A549 (cell line): ENCODE data around the gene ATM. TPM values are rescaled to one million over a fixed set of nuclear protein-coding genes. Genes with fewer than 3 reads are reported as not detected.

ENCODE experiments used
- ATAC-seq, 2 experiments: fragments of 200-7000 bp in 1 of 2; fragments of >200 bp in 1 of 2; cut with Nextera tagmentation in 1 of 2; cut with Tn5 transposase in 1 of 2; 3 replicates each; pipeline versions ENCODE4 v1.8.0 to v1.9.1; 2018 to 2020; ENCODE audit warnings: mild to moderate bottlenecking in 1 of 2, moderate library complexity in 1 of 2
- CTCF ChIA-PET: fragments of 300-600 bp; sonication (Branson Sonifier 250); formaldehyde crosslinking; extraction: SDS; loops from one replicate; lab custom pipeline; 2021; ENCODE audit warnings: antibody characterized with exemption, inconsistent platforms; lab: Yijun Ruan, JAX
- POLR2A ChIA-PET: fragments of 350-600 bp; formaldehyde crosslinking; extraction: SDS; loops from one replicate; lab custom pipeline; 2021; ENCODE audit warnings: antibody characterized with exemption, inconsistent platforms; lab: Yijun Ruan, JAX
- DNase-seq, 2 experiments: peaks; one replicate each; pipeline versions ENCODE4 v3.0.0 to v3.0.0-alpha.2; 2011 to 2016; ENCODE audit warnings: low read depth in 1 of 2, low spot score in 1 of 2
- FAIRE-seq: peaks from 2 replicates; lab custom pipeline; 2011; peaks lifted over from hg19 to GRCh38; lab: Jason Lieb, UNC
- H3K27ac ChIP-seq, 2 experiments: fragments of >200 bp; sonication (Bioruptor Twin); formaldehyde crosslinking; 3 replicates each; pipeline ENCODE4 v1.5.1; 2016 to 2017
- H3K4me1 ChIP-seq: fragments of >200 bp; sonication (Bioruptor Twin); formaldehyde crosslinking; 3 replicates; pipeline ENCODE4 v1.6.1; 2016
- H3K4me2 ChIP-seq: fragments of >200 bp; sonication (Bioruptor Twin); formaldehyde crosslinking; 3 replicates; pipeline ENCODE4 v1.6.1; 2016
- H3K4me3 ChIP-seq: fragments of >200 bp; sonication (Bioruptor Twin); formaldehyde crosslinking; 3 replicates; pipeline ENCODE4 v1.5.1; 2016
- H3K9me3 ChIP-seq: fragments of >200 bp; sonication (Bioruptor Twin); formaldehyde crosslinking; 3 replicates; pipeline ENCODE4 v1.6.1; 2016
- ATOH8 ChIP-seq: fragments of 250-450 bp; sonication (Bioruptor Pico); IDR thresholded peaks from 2 replicates; pipeline ENCODE4 v1.5.0; 2020; ENCODE audit warnings: low read depth, mild to moderate bottlenecking, moderate library complexity
- BCL3 ChIP-seq: fragments of >200 bp; sonication (Bioruptor Twin); formaldehyde crosslinking; IDR thresholded peaks from 3 replicates; pipeline ENCODE4 v1.6.1; 2016
- BHLHE40 ChIP-seq: IDR thresholded peaks from 2 replicates; pipeline ENCODE4 v1.6.1; 2012; ENCODE audit warnings: low read depth, low read length, inconsistent platforms
- CEBPB ChIP-seq, 2 experiments: fragments of >200 bp in 1 of 2; sonication (Bioruptor Twin) in 1 of 2; formaldehyde crosslinking in 1 of 2; IDR thresholded peaks; 2 replicates each; pipeline ENCODE4 v1.6.1; 2012 to 2016
- CTCF ChIP-seq: fragments of >200 bp; sonication (Bioruptor Twin); formaldehyde crosslinking; IDR thresholded peaks from 3 replicates; pipeline ENCODE4 v1.5.1; 2016
- E2F6 ChIP-seq: IDR thresholded peaks from 2 replicates; pipeline ENCODE4 v1.6.1; 2012; ENCODE audit warnings: low read depth, borderline replicate concordance
- EHMT2 ChIP-seq: fragments of 200-600 bp; sonication (generic); IDR thresholded peaks from 2 replicates; pipeline ENCODE4 v1.6.1; 2016; ENCODE audit warnings: antibody characterized with exemption, low read depth, mild to moderate bottlenecking, moderate library complexity
- EP300 ChIP-seq, 2 experiments: fragments of >200 bp; sonication (Bioruptor Twin); formaldehyde crosslinking; IDR thresholded peaks; 2 replicates in 1 of 2; 3 replicates in 1 of 2; pipeline ENCODE4 v1.6.1; 2016 to 2017
- GATA3 ChIP-seq: IDR thresholded peaks from 2 replicates; pipeline ENCODE4 v1.6.1; 2012; ENCODE audit warnings: borderline replicate concordance
- HMGXB4 ChIP-seq: fragments of 250-450 bp; sonication (Bioruptor Pico); IDR thresholded peaks from 2 replicates; pipeline ENCODE4 v1.5.0; 2021; ENCODE audit warnings: mild to moderate bottlenecking, moderate library complexity, borderline replicate concordance
- HOXB13 ChIP-seq: fragments of 250-450 bp; sonication (Bioruptor Pico); IDR thresholded peaks from 2 replicates; pipeline ENCODE4 v1.5.0; 2020; ENCODE audit warnings: low read depth, mild to moderate bottlenecking, moderate library complexity
- HOXB5 ChIP-seq: fragments of 250-450 bp; sonication (Bioruptor Pico); IDR thresholded peaks from 2 replicates; pipeline ENCODE4 v1.5.0; 2020; ENCODE audit warnings: mild to moderate bottlenecking, moderate library complexity
- KDM5A ChIP-seq: fragments of 200-600 bp; sonication (generic); IDR thresholded peaks from 2 replicates; pipeline ENCODE4 v1.6.1; 2016; ENCODE audit warnings: antibody characterized with exemption, mild to moderate bottlenecking
- MAZ ChIP-seq: fragments of 150-350 bp; IDR thresholded peaks from 2 replicates; pipeline ENCODE4 v1.6.1; 2014; ENCODE audit warnings: antibody characterized with exemption, low read depth, low read length, borderline replicate concordance
- NFE2L2 ChIP-seq: fragments of 150-350 bp; conservative IDR thresholded peaks from 2 replicates; pipeline ENCODE4 v1.6.1; 2014; ENCODE audit warnings: low read length
- NPAS2 ChIP-seq: fragments of 250-450 bp; sonication (Bioruptor Pico); IDR thresholded peaks from 2 replicates; pipeline ENCODE4 v1.8.0; 2022; ENCODE audit warnings: mild to moderate bottlenecking, moderate library complexity, borderline replicate concordance
- NR3C1 ChIP-seq: fragments of >200 bp; sonication (Bioruptor Twin); formaldehyde crosslinking; IDR thresholded peaks from 3 replicates; pipeline ENCODE4 v1.6.1; 2017
- RAD21 ChIP-seq, 2 experiments: fragments of >200 bp in 1 of 2; sonication (Bioruptor Twin) in 1 of 2; formaldehyde crosslinking in 1 of 2; IDR thresholded peaks in 1 of 2; conservative IDR thresholded peaks in 1 of 2; 2 replicates in 1 of 2; 3 replicates in 1 of 2; pipeline ENCODE4 v1.6.1; 2012 to 2018; ENCODE audit warnings: inconsistent platforms in 1 of 2
- REST ChIP-seq: fragments of 200-600 bp; sonication (generic); IDR thresholded peaks from 2 replicates; pipeline ENCODE4 v1.6.1; 2016; ENCODE audit warnings: antibody characterized with exemption, mild to moderate bottlenecking, moderate library complexity
- RNF2 ChIP-seq: fragments of 200-600 bp; sonication (generic); IDR thresholded peaks from 2 replicates; pipeline ENCODE4 v1.6.1; 2016; ENCODE audit warnings: low read depth, mild to moderate bottlenecking, antibody characterized with exemption, moderate library complexity, borderline replicate concordance
- TFCP2L1 ChIP-seq: fragments of 250-450 bp; sonication (Bioruptor Pico); IDR thresholded peaks from 2 replicates; pipeline ENCODE4 v1.5.0; 2021; ENCODE audit warnings: mild to moderate bottlenecking
- ZNF302 ChIP-seq: fragments of 250-450 bp; sonication (Bioruptor Pico); IDR thresholded peaks from 2 replicates; pipeline ENCODE4 v1.9.0; 2021; ENCODE audit warnings: inconsistent platforms, mild to moderate bottlenecking, moderate library complexity
- whole genome bisulfite sequencing: methylation state at CpG from one replicate; pipeline ENCODE4 v1.1.6; 2017; ENCODE audit errors: missing lambda C conversion rate; 5-methylcytosine and 5-hydroxymethylcytosine counted together
- polyA plus RNA-seq, 4 experiments: library from polyadenylated mRNA; depleted of rRNA in 3 of 4; stranded (reverse); fragments of >200 nt; fragmentation: RNase III in 1 of 4; extraction: RNeasy Plus Mini Kit Qiagen cat#74134 plus additional on column Dnase treatment in 1 of 4; gene quantifications; 2 replicates in 3 of 4; 3 replicates in 1 of 4; pipeline ENCODE4 v1.2.3, GENCODE V29; 2011 to 2017

Gene ATM
- polyA plus RNA-seq, 2 of the 4 experiments (the other 2 are of a cell fraction) = 15.6 to 40.4 TPM

- H3K4me1 ChIP-seq = no peaks in the 10 kb centered on the region
- ATAC-seq = no peak
- no peak overlapping the region for H3K4me3 ChIP-seq
- POLR2A ChIA-PET = no interaction called here
- no peak overlapping the region for H3K27ac ChIP-seq
- FAIRE-seq = no peak
- TF ChIP-seq ATOH8 (CRISPR knock-in tag) (no peak), NPAS2 (no peak), TFCP2L1 (no peak), RNF2 (no peak), GATA3 (no peak), CTCF (no peak), NFE2L2 (no peak), E2F6 (no peak), ZNF302 (CRISPR knock-in tag) (no peak), HOXB13 (CRISPR knock-in tag) (no peak), BCL3 (no peak), NR3C1 (no peak)
- CTCF ChIA-PET = no interaction called here
- H3K9me3 ChIP-seq = no peaks in the 10 kb centered on the region
- DNase-seq = no peak
- H3K4me2 ChIP-seq = no peak overlapping the region
These were observed 25.5 kb upstream of the ATM start for GRCh38 chr11:108197351-108197750.

GRCh38 chr11:108198833-108199232 is 24.0 kb upstream of the ATM start:
- WGBS = 95% methylated on average over 8 of the region's 8 CpGs
- FAIRE-seq (no peak), DNase-seq (no peak), ATAC-seq (no peak)
- ChIA-PET POLR2A (no interaction called here), CTCF (no interaction called here)
- Histone ChIP-seq H3K27ac (no peak overlapping the region), H3K4me1 (no peaks in the 10 kb centered on the region), H3K4me3 (no peak overlapping the region), H3K4me2 (no peak overlapping the region), H3K9me3 (no peaks in the 10 kb centered on the region)
- TF ChIP-seq EHMT2 (no peak), BHLHE40 (no peak), EP300 (IDR thresholded peaks at IDR 0.05) (no peak), KDM5A (no peak), CTCF (no peak), MAZ (no peak), REST (no peak), HOXB5 (CRISPR knock-in tag) (no peak), CEBPB (IDR thresholded peaks at IDR 0.05) (no peak), ZNF302 (CRISPR knock-in tag) (no peak), RAD21 (conservative IDR thresholded peaks at IDR 0.05 in 1 of 2, IDR thresholded peaks at IDR 0.05 in 1 of 2) (no peak), BCL3 (no peak), HMGXB4 (CRISPR knock-in tag) (no peak)
